H1 (cell line): ENCODE measurements around the gene GIMAP5. TPM values are rescaled to one million over a fixed set of nuclear protein-coding genes. Genes with fewer than 3 reads are reported as not detected.

Source experiments
- CTCF ChIA-PET: fragments of 300-600 bp; sonication (Branson Sonifier 250); formaldehyde crosslinking; loops from one replicate; lab custom pipeline; 2021; ENCODE audit not compliant: partially characterized antibody; lab: Charles Lee
- POLR2A ChIA-PET: fragments of 300-600 bp; sonication (Branson Sonifier 250); formaldehyde crosslinking; loops from one replicate; lab custom pipeline; 2021; ENCODE audit warnings: inconsistent platforms; ENCODE audit not compliant: partially characterized antibody; lab: Charles Lee
- DNase-seq, 2 experiments: peaks; one replicate each; pipeline versions ENCODE4 v3.0.0 to v3.0.0-alpha.2; 2010 to 2022; ENCODE audit warnings: low spot score in 2 of 2, low read depth in 1 of 2, mixed read lengths in 1 of 2
- FAIRE-seq: peaks from 2 replicates; lab custom pipeline; 2011; peaks lifted over from hg19 to GRCh38; lab: Jason Lieb, UNC
- H2AFZ ChIP-seq: 2 replicates; pipeline ENCODE4 v1.8.1; 2012; ENCODE audit warnings: low read length, inconsistent platforms
- H2AK5ac ChIP-seq: 2 replicates; pipeline ENCODE4 v1.6.1; 2013; ENCODE audit warnings: low read depth, low read length
- H2BK120ac ChIP-seq: replicated peaks from 2 replicates; pipeline ENCODE3; 2013; ENCODE audit warnings: low read depth, low read length, inconsistent platforms
- H2BK12ac ChIP-seq: 2 replicates; pipeline ENCODE4 v1.6.1; 2013; ENCODE audit warnings: low read depth, low read length
- H2BK15ac ChIP-seq: 2 replicates; pipeline ENCODE4 v1.6.1; 2013; ENCODE audit warnings: low read length
- H2BK20ac ChIP-seq: 2 replicates; pipeline ENCODE4 v1.6.1; 2013; ENCODE audit warnings: low read length
- H2BK5ac ChIP-seq: 2 replicates; pipeline ENCODE4 v1.6.1; 2013; ENCODE audit warnings: low read depth, low read length
- H3K14ac ChIP-seq: 2 replicates; pipeline ENCODE4 v1.6.1; 2013; ENCODE audit warnings: inconsistent platforms; ENCODE audit not compliant: insufficient read length
- H3K18ac ChIP-seq: 2 replicates; pipeline ENCODE4 v1.6.1; 2013; ENCODE audit warnings: low read length; ENCODE audit errors: extremely low read depth
- H3K23ac ChIP-seq: 2 replicates; pipeline ENCODE4 v1.6.1; 2013; ENCODE audit warnings: inconsistent platforms; ENCODE audit not compliant: insufficient read length
- H3K23me2 ChIP-seq: 2 replicates; pipeline ENCODE4 v1.6.1; 2013; ENCODE audit warnings: low read depth, low read length
- H3K27ac ChIP-seq: 2 replicates; pipeline ENCODE4 v1.6.1; 2011; ENCODE audit warnings: low read depth, low read length, inconsistent platforms
- H3K27me3 ChIP-seq, 4 experiments: replicated peaks in 1 of 4; 1 replicate in 1 of 4; 2 replicates in 3 of 4; pipeline versions ENCODE4 v1.6.1 to v1.8.1; 2011 to 2013; ENCODE audit warnings: low read length in 3 of 4, mild to moderate bottlenecking in 3 of 4, inconsistent platforms in 2 of 4, mixed read lengths in 2 of 4, moderate library complexity in 1 of 4; ENCODE audit not compliant: control insufficient read depth in 3 of 4, insufficient read depth in 3 of 4; ENCODE audit errors: extremely low read depth in 1 of 4
- H3K36me3 ChIP-seq, 4 experiments: 2 replicates each; pipeline versions ENCODE4 v1.6.1 to v1.8.1; 2011 to 2013; ENCODE audit warnings: mild to moderate bottlenecking in 4 of 4, low read length in 3 of 4, moderate library complexity in 2 of 4, control low read depth in 1 of 4, inconsistent platforms in 1 of 4; ENCODE audit not compliant: insufficient read depth in 4 of 4, control insufficient read depth in 2 of 4
- H3K4ac ChIP-seq: replicated peaks from 2 replicates; pipeline ENCODE3; 2013; ENCODE audit warnings: low read length, low read depth, mixed read lengths, inconsistent platforms; ENCODE audit not compliant: insufficient read length
- H3K4me1 ChIP-seq, 4 experiments: replicated peaks in 1 of 4; 1 replicate in 1 of 4; 2 replicates in 3 of 4; pipeline versions ENCODE4 v1.6.1 to v1.8.1; 2011 to 2013; ENCODE audit warnings: low read length in 3 of 4, inconsistent platforms in 2 of 4, mixed read lengths in 1 of 4; ENCODE audit not compliant: insufficient read depth in 4 of 4, control insufficient read depth in 3 of 4
- H3K4me2 ChIP-seq, 2 experiments: 2 replicates each; pipeline versions ENCODE4 v1.6.1 to v1.8.1; 2011 to 2013; ENCODE audit warnings: low read depth in 2 of 2, low read length in 2 of 2, control low read depth in 1 of 2, inconsistent platforms in 1 of 2, mild to moderate bottlenecking in 1 of 2; ENCODE audit not compliant: insufficient read depth in 1 of 2
- H3K4me3 ChIP-seq, 4 experiments: fragments of 200-600, 300-600 bp in 1 of 4; sonication (generic), shearing (Covaris generic), sonication (Bioruptor Twin) in 1 of 4; 2 replicates each; pipeline versions ENCODE4 v1.5.1 to v1.8.1; 2011 to 2016; ENCODE audit warnings: low read length in 4 of 4, low read depth in 3 of 4, control low read depth in 2 of 4, inconsistent platforms in 2 of 4, mild to moderate bottlenecking in 2 of 4, mixed read lengths in 1 of 4, moderate library complexity in 1 of 4; ENCODE audit not compliant: insufficient read depth in 2 of 4; ENCODE audit errors: extremely low read depth in 1 of 4
- H3K56ac ChIP-seq: replicated peaks from 2 replicates; pipeline ENCODE3; 2013; ENCODE audit warnings: low read depth, mild to moderate bottlenecking, mixed read lengths, low read length, inconsistent platforms; ENCODE audit not compliant: insufficient read length
- H3K79me1 ChIP-seq: 2 replicates; pipeline ENCODE4 v1.6.1; 2013; ENCODE audit warnings: low read depth, low read length, control low read depth
- H3K79me2 ChIP-seq, 2 experiments: 2 replicates each; pipeline versions ENCODE4 v1.6.1 to v1.8.1; 2012 to 2013; ENCODE audit warnings: low read length in 2 of 2, mild to moderate bottlenecking in 2 of 2, inconsistent platforms in 1 of 2; ENCODE audit not compliant: insufficient read depth in 2 of 2, control insufficient read depth in 1 of 2
- H3K9ac ChIP-seq, 4 experiments: replicated peaks in 1 of 4; 1 replicate in 1 of 4; 2 replicates in 3 of 4; pipeline versions ENCODE4 v1.6.1 to v1.8.1; 2011 to 2013; ENCODE audit warnings: low read depth in 3 of 4, low read length in 3 of 4, control low read depth in 2 of 4, mild to moderate bottlenecking in 2 of 4, moderate library complexity in 2 of 4, inconsistent platforms in 1 of 4; ENCODE audit errors: extremely low read depth in 1 of 4
- H3K9me3 ChIP-seq, 2 experiments: 2 replicates each; pipeline versions ENCODE4 v1.6.1 to v1.8.1; 2012 to 2013; ENCODE audit warnings: mild to moderate bottlenecking in 2 of 2, moderate library complexity in 2 of 2, control low read depth in 1 of 2, inconsistent platforms in 1 of 2, low read depth in 1 of 2, low read length in 1 of 2, mixed read lengths in 1 of 2; ENCODE audit not compliant: insufficient read depth in 2 of 2
- H4K20me1 ChIP-seq, 2 experiments: replicated peaks in 1 of 2; 2 replicates each; pipeline versions ENCODE3 to v1.8.1; 2011 to 2013; ENCODE audit warnings: inconsistent platforms in 2 of 2, low read length in 2 of 2, mild to moderate bottlenecking in 1 of 2; ENCODE audit not compliant: insufficient read depth in 2 of 2, control insufficient read depth in 1 of 2
- H4K5ac ChIP-seq: 2 replicates; pipeline ENCODE4 v1.6.1; 2013; ENCODE audit warnings: low read length, low read depth, mixed read lengths, inconsistent platforms; ENCODE audit not compliant: insufficient read length
- H4K8ac ChIP-seq: 2 replicates; pipeline ENCODE4 v1.8.0; 2013; ENCODE audit warnings: mild to moderate bottlenecking, moderate library complexity, low read length, inconsistent platforms; ENCODE audit not compliant: insufficient read depth; ENCODE audit errors: extremely low read depth
- H4K91ac ChIP-seq: replicated peaks from 2 replicates; pipeline ENCODE3; 2013; ENCODE audit warnings: low read length, mixed read lengths, inconsistent platforms; ENCODE audit not compliant: insufficient read length
- CBX5 ChIP-seq: fragments of 300-800, 300-1000 bp; sonication (generic); IDR thresholded peaks from 2 replicates; pipeline ENCODE4 v1.7.1; 2016; ENCODE audit warnings: antibody characterized with exemption, low read length, low read depth
- CTBP2 ChIP-seq: IDR thresholded peaks from 2 replicates; pipeline ENCODE4 v1.7.0; 2011; ENCODE audit warnings: borderline replicate concordance, mild to moderate bottlenecking, moderate library complexity, mixed read lengths, low read length; ENCODE audit not compliant: insufficient read depth, insufficient read length
- MAX ChIP-seq: IDR thresholded peaks from 2 replicates; pipeline ENCODE4 v1.6.1; 2012; ENCODE audit warnings: inconsistent platforms
- POU5F1 ChIP-seq: IDR thresholded peaks from 2 replicates; pipeline ENCODE4 v1.6.1; 2011; ENCODE audit warnings: low read depth, mild to moderate bottlenecking, low read length, moderate library complexity
- RFX5 ChIP-seq: IDR thresholded peaks from 2 replicates; pipeline ENCODE4 v1.6.1; 2011; ENCODE audit warnings: low read depth, low read length, improper control_type of control experiment, borderline replicate concordance
- RXRA ChIP-seq: IDR thresholded peaks from 2 replicates; pipeline ENCODE4 v1.6.1; 2011; ENCODE audit warnings: low read depth, mild to moderate bottlenecking, low read length, moderate library complexity; ENCODE audit not compliant: insufficient read depth
- SIX5 ChIP-seq: IDR thresholded peaks from 2 replicates; pipeline ENCODE4 v1.6.1; 2011; ENCODE audit warnings: mild to moderate bottlenecking, low read depth, low read length
- SP2 ChIP-seq: IDR thresholded peaks from 2 replicates; pipeline ENCODE4 v1.6.1; 2012; ENCODE audit warnings: mild to moderate bottlenecking, low read length, inconsistent platforms
- TAF1 ChIP-seq: IDR thresholded peaks from 2 replicates; pipeline ENCODE4 v1.6.1; 2011; ENCODE audit warnings: mild to moderate bottlenecking, low read depth, low read length
- TCF12 ChIP-seq: IDR thresholded peaks from 2 replicates; pipeline ENCODE4 v1.6.1; 2011; ENCODE audit warnings: low read depth, mild to moderate bottlenecking, low read length
- TEAD4 ChIP-seq: IDR thresholded peaks from 2 replicates; pipeline ENCODE4 v1.6.1; 2012; ENCODE audit warnings: low read depth, low read length, inconsistent platforms, mixed read lengths
- USF2 ChIP-seq: IDR thresholded peaks from 2 replicates; pipeline ENCODE4 v1.6.1; 2011; ENCODE audit warnings: low read length, improper control_type of control experiment
- YY1 ChIP-seq: IDR thresholded peaks from 2 replicates; pipeline ENCODE4 v1.6.1; 2011; ENCODE audit warnings: low read depth, mild to moderate bottlenecking, low read length
- polyA plus RNA-seq, 7 experiments: library from polyadenylated mRNA; depleted of rRNA in 3 of 7; stranded (reverse) in 5 of 7; unstranded in 2 of 7; fragments of >200 nt in 5 of 7; fragments of 200-250 nt in 2 of 7; gene quantifications; 1 replicate in 5 of 7; 2 replicates in 1 of 7; 4 replicates in 1 of 7; pipeline versions ENCODE4 v1.2.1 to v1.2.3, GENCODE V29; 2011 to 2013; ENCODE audit warnings: missing spikeins in 2 of 7, mixed read lengths in 2 of 7
- total RNA-seq: library from RNA; stranded (reverse); fragmentation: NEBNext Ultra II Directional; extraction: Animal tissue kit (Norgen Biotek cat#: 25700); gene quantifications from 2 replicates; pipeline ENCODE4 v1.2.1, GENCODE V29; 2021

Gene GIMAP5
- total and polyA plus RNA-seq, 2 of the 8 experiments (the other 6 are each of a cell fraction or from before 2014, with no cell fraction given) = not detected

- Histone ChIP-seq H3K27me3 (peaks cover 25 to 45% (median 36%) of the 10 kb centered on the region in 4 experiments), H4K5ac (no peak overlapping the region), H3K14ac (no peak overlapping the region), H3K79me1 (no peaks in the 10 kb centered on the region), H2BK12ac (no peak overlapping the region), H2AK5ac (no peak overlapping the region), H3K23ac (no peak overlapping the region), H3K79me2 (no peaks in the 10 kb centered on the region), H3K23me2 (no peaks in the 10 kb centered on the region), H4K20me1 (peaks cover 0 to 7% of the 10 kb centered on the region in 2 experiments), H2AFZ (no peak overlapping the region), H3K4me1 (no peaks in the 10 kb centered on the region), H3K9ac (no peak overlapping the region), H4K91ac (no peak overlapping the region), H3K4ac (no peak overlapping the region), H3K18ac (no peak overlapping the region), H3K56ac (no peak overlapping the region), H3K4me3 (no peak overlapping the region), H2BK5ac (no peak overlapping the region), H4K8ac (no peak overlapping the region), H2BK20ac (no peak overlapping the region), H2BK15ac (no peak overlapping the region), H2BK120ac (no peak overlapping the region), H3K36me3 (no peaks in the 10 kb centered on the region), H3K4me2 (no peak overlapping the region), H3K9me3 (peaks cover 8 to 13% of the 10 kb centered on the region in 2 experiments; a peak in 2 of 4 replicates), H3K27ac (no peak overlapping the region)
- ChIA-PET POLR2A (no interaction called here), CTCF (interaction anchor here (0.7 kb wide), 1 partner anchor 16 kb away, joined by 4 read pairs; no protein-coding TSS in a partner anchor)
- TF ChIP-seq RXRA = no peak
- no peak for TF ChIP-seq TEAD4
- no peak for TF ChIP-seq RFX5
- TF ChIP-seq SIX5 = no peak
- TF ChIP-seq CTBP2 = no peak
- no peak for TF ChIP-seq YY1
- no peak for TF ChIP-seq SP2
- no peak for TF ChIP-seq MAX
- no peak for TF ChIP-seq USF2
- no peak for TF ChIP-seq TCF12
- no peak for TF ChIP-seq TAF1
- TF ChIP-seq POU5F1 = no peak
- TF ChIP-seq CBX5 = no peak
- FAIRE-seq (no peak), DNase-seq (no peak)
These were observed 8.6 kb upstream of the GIMAP5 start for GRCh38 chr7:150728609-150729008.
